HG03097 (cell line): Measurements from ENCODE around the gene ZNRD2.

ENCODE experiments used
- ATAC-seq: cut with Tn5 transposase; IDR thresholded peaks from one replicate; pipeline ENCODE4 v1.9.1; 2021; ENCODE audit not compliant: unreplicated experiment, low FRiP score

The ZNRD2 gene

DNA sequence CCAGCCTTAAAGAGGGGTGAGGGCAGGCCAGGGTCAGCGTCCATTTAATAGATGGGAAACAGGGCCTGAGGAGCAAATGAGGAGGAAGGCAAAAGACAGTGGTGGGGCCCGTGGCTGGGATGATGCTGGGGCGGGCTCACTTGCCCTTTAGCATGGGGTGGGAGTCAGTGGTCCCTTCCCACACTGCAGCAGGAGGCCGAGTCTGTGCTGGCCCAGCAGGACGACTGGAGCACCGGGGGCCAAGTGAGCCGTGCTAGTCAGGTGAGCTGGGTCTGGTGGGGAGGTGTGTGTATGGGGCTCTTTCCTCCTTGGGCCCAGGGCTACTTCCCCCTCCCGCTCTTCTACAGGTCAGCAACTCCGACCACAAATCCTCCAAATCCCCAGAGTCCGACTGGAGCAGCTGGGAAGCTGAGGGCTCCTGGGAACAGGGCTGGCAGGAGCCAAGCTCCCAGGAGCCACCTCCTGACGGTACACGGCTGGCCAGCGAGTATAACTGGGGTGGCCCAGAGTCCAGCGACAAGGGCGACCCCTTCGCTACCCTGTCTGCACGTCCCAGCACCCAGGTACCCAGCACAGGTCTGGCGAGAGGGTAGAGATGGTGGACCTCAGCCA, 32.6 kb upstream of the ZNRD2 start:
- no peak for ATAC-seq

DNA sequence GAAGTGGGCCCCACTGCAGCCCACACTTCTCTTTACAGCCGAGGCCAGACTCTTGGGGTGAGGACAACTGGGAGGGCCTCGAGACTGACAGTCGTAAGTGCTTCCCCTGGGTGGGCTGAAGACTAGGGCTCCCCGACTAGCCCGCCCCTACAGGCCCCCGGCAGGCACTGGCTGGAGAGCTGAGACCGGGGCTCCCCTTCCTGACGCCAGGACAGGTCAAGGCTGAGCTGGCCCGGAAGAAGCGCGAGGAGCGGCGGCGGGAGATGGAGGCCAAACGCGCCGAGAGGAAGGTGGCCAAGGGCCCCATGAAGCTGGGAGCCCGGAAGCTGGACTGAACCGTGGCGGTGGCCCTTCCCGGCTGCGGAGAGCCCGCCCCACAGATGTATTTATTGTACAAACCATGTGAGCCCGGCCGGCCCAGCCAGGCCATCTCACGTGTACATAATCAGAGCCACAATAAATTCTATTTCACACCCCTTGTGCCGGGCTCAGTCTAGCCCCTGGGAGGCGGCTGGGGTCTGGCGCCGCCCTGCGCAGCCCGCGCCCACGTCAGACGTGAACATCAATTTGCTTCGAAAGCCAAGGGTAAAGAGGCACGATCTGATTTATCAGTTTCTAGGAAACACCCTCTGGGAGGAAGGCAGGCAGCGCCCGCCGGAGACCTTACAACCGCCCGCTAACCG, 31.9 kb upstream of the ZNRD2 start:
- ATAC-seq = no peak

DNA sequence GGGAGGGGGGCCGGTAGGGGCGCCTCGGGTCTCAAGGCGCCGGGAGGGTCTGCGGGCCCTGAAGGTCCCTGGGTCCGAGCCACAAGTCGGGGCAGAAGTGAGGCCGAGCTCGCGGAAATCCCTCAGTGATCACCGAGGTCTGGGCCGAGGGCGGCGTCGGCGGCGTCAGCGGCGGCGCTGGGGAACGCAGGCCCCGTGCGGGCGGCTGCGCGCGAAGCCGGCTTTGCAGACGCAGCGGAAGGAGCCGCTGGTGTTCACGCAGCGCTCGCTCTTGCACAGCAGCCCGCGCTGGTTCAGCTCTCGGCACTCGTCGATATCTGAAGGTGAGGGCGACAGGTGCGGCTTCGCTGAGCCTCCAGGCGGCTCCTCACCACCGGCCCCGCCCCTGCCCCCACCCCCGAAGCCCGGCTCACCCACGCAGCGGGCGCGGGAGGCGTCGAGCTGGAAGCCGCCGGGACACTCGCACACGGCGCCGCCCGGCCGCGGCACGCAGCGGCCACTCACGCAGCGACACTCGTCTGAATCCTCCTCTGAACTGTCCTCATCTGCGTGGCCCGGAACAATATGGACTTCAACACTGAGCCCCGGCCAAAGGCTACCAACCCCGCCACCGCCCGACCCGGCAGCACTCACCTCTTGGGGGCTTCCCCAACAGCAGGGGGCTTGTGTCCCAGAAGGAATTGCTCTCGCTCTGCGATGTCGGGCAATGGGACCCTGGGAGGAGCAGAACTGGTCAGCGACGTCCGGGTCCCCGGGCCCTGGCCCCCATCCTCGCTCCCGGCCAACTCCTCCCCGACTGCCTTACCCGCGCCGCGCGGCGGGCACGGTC, 31.1 kb upstream of the ZNRD2 start:
- no peak for ATAC-seq

GRCh38 chr11:65539744-65540289, 30.5 kb upstream of the ZNRD2 start:
- ATAC-seq = peak; percentile 42

- peak; percentile 48 for ATAC-seq
These were observed 29.8 kb upstream of the ZNRD2 start for GRCh38 chr11:65540290-65541092.

GRCh38 chr11:65541093-65541982, 28.9 kb upstream of the ZNRD2 start:
- no peak for ATAC-seq

DNA sequence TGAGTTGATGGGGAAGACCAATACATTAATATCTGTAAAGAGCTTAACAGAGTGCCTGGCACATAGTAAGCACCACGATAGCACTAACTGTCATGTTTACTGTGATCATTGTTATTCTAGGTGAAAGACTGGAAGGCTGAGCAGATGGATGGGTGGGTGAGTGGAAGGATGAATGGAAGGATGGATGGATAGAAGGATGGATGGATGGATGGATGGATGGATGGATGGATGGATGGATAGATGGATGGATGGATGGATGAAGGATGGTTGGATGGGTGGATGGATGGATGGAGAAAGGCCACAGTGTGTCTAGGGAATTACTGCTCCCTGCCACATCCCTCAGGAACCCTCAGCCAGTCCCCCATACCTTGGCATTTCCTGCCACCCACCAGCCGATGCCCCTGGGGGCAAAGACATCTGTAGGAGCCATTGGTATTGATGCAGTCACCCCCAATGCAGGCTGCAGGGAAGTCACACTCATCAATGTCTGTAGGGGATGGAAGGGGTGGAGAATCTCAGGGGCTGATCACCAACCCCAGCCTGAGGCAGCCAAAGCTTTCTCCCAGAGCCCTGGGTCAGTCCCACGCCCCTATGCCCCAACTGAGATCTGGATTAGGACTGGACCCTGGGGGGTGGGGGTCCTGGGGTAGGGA, 27.4 kb upstream of the ZNRD2 start:
- no peak for ATAC-seq

DNA sequence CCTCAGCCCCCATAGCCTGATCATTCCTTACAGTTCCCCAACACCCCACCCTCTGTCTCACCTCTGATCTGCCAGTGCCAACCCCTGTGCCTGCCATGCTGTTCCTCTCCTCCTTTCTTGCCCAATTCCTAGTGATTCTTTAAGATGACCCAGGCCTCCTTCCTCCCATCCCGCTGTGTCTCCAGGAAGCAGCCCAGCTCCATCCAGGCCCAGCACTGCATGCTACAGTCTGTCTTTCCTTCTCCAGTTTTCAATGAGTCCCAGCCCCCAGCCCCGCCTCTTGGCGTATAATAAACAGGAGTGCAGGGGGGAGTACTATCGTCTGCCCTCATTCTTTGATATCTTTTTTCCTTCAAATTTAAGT, 24.4 kb upstream of the ZNRD2 start:
- ATAC-seq = no peak

DNA sequence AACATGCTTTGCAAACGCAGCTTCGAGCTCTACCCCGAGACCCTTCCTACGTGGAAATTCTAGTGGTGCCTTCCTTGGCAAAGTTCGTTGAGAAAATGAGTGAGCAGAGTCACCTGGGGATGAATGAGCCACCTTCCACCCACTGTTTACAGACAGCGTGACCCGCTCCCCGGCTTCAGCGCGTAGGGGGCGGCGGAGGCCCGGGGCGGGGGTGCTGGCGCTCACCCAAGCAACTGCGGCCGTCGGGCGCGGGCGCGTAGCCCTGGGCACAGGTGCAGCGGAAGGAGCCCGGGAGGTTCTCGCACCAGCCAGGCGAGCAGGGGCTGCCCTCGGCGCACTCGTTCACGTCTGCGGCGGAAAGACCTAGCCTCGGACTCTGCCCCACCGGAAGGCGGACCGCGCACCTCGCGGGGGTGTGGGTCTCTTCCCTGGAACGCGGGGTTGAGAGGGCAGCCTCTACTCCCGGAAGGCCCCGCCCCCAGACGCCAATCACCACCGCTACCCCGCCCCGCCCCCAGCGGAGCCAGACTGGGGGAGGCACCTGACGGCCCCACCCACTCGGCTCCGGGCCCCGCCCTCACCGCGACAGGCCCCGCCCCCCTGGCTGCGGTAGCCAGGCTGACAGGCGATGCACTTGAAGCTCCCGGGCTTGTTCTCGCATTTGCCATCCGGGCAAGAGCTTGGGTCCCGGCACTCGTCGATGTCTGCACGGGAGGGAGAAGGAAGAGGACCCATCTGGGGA, 23.9 kb upstream of the ZNRD2 start:
- ATAC-seq = peak; percentile 66

DNA sequence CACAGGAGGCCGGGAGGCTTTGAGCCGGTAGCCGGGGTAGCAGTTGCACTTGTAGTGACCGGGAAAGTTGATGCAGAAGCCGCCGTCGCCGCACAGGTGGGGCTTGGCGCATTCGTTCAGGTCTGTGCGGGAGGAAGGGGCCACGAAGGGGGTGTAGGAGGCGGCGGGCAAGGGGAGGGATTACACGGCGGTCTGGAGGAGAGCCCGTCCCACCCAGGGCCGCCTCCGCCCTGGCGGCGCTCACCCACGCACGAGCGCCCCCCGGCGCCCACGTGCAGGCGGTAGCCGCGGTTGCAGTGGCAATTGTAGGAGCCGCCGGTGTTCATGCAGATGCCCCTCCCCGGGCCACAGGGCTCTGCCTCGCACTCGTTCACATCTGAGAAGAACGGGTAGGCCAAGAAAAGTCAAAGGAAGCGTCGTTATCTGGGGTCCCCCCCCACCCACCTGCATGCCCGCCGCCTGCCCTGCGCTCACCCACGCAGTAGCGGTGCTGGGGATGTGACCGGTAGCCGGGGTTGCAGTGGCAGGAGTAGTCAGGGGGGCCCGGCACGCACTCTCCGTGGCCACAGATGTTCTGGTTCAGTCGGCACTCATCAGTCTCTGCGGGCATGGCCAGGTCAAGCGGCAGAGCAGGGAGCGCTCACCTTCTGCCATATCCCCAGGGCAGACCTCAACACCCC, 22.7 kb upstream of the ZNRD2 start:
- ATAC-seq = no peak

- no peak for ATAC-seq
These were observed 21.9 kb upstream of the ZNRD2 start for GRCh38 chr11:65548395-65548794.

DNA sequence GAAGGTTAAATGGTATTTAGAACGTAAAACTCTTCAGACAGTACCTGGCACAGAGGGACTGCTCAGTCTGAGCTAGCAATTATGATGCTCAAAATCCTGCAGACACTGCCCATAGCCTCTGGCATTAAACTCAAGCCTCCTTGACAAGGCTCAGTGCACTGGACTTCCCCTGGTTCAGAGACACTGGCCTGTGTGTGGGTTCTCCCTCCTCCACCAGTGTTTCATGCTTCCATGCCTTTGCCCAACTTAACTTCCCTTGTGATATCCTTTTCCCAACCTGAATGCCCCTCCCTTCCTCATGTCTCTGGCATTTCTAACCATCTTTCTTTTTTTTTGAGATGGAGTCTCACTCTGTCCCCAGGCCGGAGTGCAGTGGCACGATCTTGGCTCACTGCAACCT, 21.2 kb upstream of the ZNRD2 start:
- ATAC-seq = no peak

DNA sequence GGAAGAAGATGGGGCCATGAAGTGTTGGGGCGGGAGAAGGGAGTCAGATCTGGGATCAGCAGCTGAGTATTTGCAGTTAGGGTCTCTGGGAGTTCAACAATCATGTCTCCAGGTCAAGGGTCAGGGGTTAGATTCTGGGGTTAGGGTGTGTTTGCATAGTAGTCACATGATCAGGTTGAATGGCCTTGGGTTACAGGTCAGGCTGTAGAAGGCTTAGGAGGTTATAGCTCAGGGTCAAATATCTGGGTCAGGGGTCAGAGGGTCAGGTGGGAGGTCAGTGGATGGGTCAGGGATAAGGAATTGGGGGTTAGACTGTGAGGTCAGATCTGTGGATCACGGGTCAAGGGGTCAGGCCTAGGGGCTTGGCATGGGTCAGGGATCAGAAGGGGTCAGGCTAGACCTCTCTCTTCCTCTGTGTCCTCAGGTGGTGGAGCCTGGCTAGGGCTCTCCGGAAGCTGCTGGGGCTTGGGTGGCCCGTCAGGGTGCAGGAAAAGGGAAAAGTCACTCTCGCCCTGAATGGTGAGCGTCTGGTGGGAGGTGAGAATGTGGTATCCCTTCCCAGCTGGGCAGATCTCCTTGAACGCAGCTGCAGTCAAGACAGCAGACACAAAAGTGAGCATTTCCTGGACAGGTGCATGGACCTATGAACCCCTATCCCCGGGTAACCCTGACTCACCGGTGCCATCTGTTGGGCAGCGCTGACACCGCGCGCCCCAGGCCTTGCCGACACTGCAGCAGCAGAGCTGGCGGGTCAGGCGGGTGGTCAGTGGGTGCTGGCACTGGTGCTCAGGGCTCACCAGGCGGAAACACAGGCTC, 18.5 kb upstream of the ZNRD2 start:
- ATAC-seq = peak; percentile 68

- ATAC-seq = peak; percentile 11
These were observed 17.8 kb upstream of the ZNRD2 start for GRCh38 chr11:65552388-65552951.

GRCh38 chr11:65553301-65554001, 16.8 kb upstream of the ZNRD2 start:
- ATAC-seq = no peak
